T47D (cell line): ENCODE results near the gene USP33.
"Not testable (repeated sequence)": the region's sequence is repeated elsewhere in the genome, so short reads cannot be mapped to it uniquely, and the experiment has no call there.

Source experiments
- DNase-seq, 2 experiments: peaks; one replicate each; pipeline versions ENCODE4 v3.0.0 to v3.0.0-alpha.2; 2011 to 2012; ENCODE audit warnings: low read depth in 1 of 2, low spot score in 1 of 2
- JUND ChIP-seq: IDR thresholded peaks from 2 replicates; pipeline ENCODE4 v1.6.1; 2012; ENCODE audit warnings: low read depth
- in situ Hi-C: cut with HindIII; loops from 2 replicates; pipeline ENCODE4 v1.10.0; 2016; ENCODE audit warnings: low sequenced_read_pairs, low pct_unique_long_range_greater_than_20kb

USP33 gene

GRCh38 chr1:77716065-77716464, 43.6 kb downstream of the USP33 start:
- no peak for TF ChIP-seq JUND
- in situ Hi-C loops: no loop called here
- no peak for DNase-seq

- no peak for DNase-seq
- in situ Hi-C loops: no loop called here
- no peak for TF ChIP-seq JUND
Observed at GRCh38 chr1:77709727-77710126, 49.9 kb downstream of the USP33 start.

GRCh38 chr1:77706321-77706720, 53.3 kb downstream of the USP33 start:
- in situ Hi-C loops: no loop called here
- TF ChIP-seq JUND: no peak
- DNase-seq: no peak

- DNase-seq: no peak
- no peak for TF ChIP-seq JUND
- in situ Hi-C loops: no loop called here
Observed at GRCh38 chr1:77704736-77705135, 54.9 kb downstream of the USP33 start.

GRCh38 chr1:77699673-77700072, 60.0 kb downstream of the USP33 start:
- DNase-seq, in situ Hi-C loops: not testable (repeated sequence)

- no peak for TF ChIP-seq JUND
- in situ Hi-C loops: no loop called here
- DNase-seq: no peak
Observed at GRCh38 chr1:77697441-77697840, 62.2 kb downstream of the USP33 start.

- no peak for TF ChIP-seq JUND
- in situ Hi-C loops: no loop called here
- no peak for DNase-seq
Observed at GRCh38 chr1:77688939-77689338, 70.7 kb downstream of the USP33 start.

- DNase-seq: no peak
- no peak for TF ChIP-seq JUND
- in situ Hi-C loops: no loop called here
Observed at GRCh38 chr1:77687519-77687906, 72.1 kb downstream of the USP33 start.

- in situ Hi-C loops: no loop called here
- TF ChIP-seq JUND: no peak
- no peak for DNase-seq
Observed at GRCh38 chr1:77686796-77687518, 72.7 kb downstream of the USP33 start.

GRCh38 chr1:77683160-77684148, 76.2 kb downstream of the USP33 start:
- DNase-seq: peak; percentile 59 to 90
- in situ Hi-C loops: no loop called here
- no peak for TF ChIP-seq JUND

GRCh38 chr1:77682460-77683159, 77.0 kb downstream of the USP33 start, which contains the start of gene ZZZ3:
ZZZ3 (minus strand) TSS chr1:77682658; CDS start chr1:77633354, 49,304 bp downstream.
- no peak for TF ChIP-seq JUND
- in situ Hi-C loops: no loop called here
- peak; percentile 66 to 94 for DNase-seq

- DNase-seq: no peak
- no peak for TF ChIP-seq JUND
- in situ Hi-C loops: no loop called here
Observed at GRCh38 chr1:77680173-77680572, 79.5 kb downstream of the USP33 start.
